Measurements from ENCODE around the gene CLK3.

- TF ChIP-seq POLR2A (IDR thresholded peaks at IDR 0.05; ENCODE audit: low read depth, low read length) (no peak), CTCF (IDR thresholded peaks at IDR 0.05; ENCODE audit: extremely low read depth in 1 of 2, insufficient read depth in 1 of 2, low read depth in 1 of 2, low read length in 2 of 2) (no peak), MYC (IDR thresholded peaks at IDR 0.05; ENCODE audit: low read depth, low read length) (no peak), EZH2 (IDR thresholded peaks at IDR 0.05; ENCODE audit: borderline replicate concordance, low read depth, low read length, severe bottlenecking) (no peak)
These were observed 6.8 kb upstream of the CLK3 start for GRCh38 chr15:74608786-74609185.

All from endothelial cell of umbilical vein (primary cell).